HCT116 (cell line): ENCODE data around the gene PREPL. TPM values are rescaled to one million over a fixed set of nuclear protein-coding genes. Genes with fewer than 3 reads are reported as not detected.
A peak's percentile ranks its signal among the peaks of the same experiment; 100 is the strongest.

Source experiments
- ATAC-seq: fragments of 200-7000 bp; cut with Tn5 transposase; 2 replicates; pipeline ENCODE4 v1.9.1; 2020; ENCODE audit warnings: mild to moderate bottlenecking, moderate library complexity
- BruUV-seq: library from RNA; stranded (reverse); fragments of 400-500 nt; replicated peaks from 2 replicates; lab custom pipeline; 2021; lab: Mats Ljungman, UMichigan
- CTCF ChIA-PET: fragments of 300-600 bp; sonication (Branson Sonifier 250); formaldehyde crosslinking; loops from one replicate; lab custom pipeline; 2021; ENCODE audit warnings: antibody characterized with exemption; lab: Charles Lee
- POLR2A ChIA-PET: fragments of 300-600, 350-600 bp; sonication (Branson Sonifier 250); formaldehyde crosslinking; loops from one replicate; lab custom pipeline; 2021; ENCODE audit warnings: antibody characterized with exemption; lab: Charles Lee
- RAD21 ChIA-PET, 2 experiments: fragments of 300-600 bp; sonication (Branson Sonifier 250); formaldehyde crosslinking; loops; one replicate each; lab custom pipeline; 2023; ENCODE audit warnings: low total read pairs in 2 of 2; ENCODE audit not compliant: uncharacterized antibody in 2 of 2, unreplicated experiment in 2 of 2, low non-redundant PET in 1 of 2; lab: Charles Lee
- DNase-seq: peaks from one replicate; pipeline ENCODE4 v3.0.0-alpha.2; 2010; ENCODE audit warnings: low read depth, low spot score
- H2AFZ ChIP-seq: fragments of 200-600 bp; shearing (Covaris generic), sonication (generic); 2 replicates; pipeline ENCODE4 v1.6.1; 2017; ENCODE audit warnings: low read depth, mixed run types, mixed read lengths, antibody characterized with exemption, low read length; ENCODE audit not compliant: poor library complexity, severe bottlenecking
- H3K27ac ChIP-seq: 2 replicates; pipeline ENCODE4 v1.5.1; 2012; ENCODE audit warnings: low read depth, low read length
- H3K27me3 ChIP-seq: fragments of 200-600 bp; sonication (generic); 2 replicates; pipeline ENCODE4 v1.6.1; 2016; ENCODE audit warnings: mixed run types, low read length, mixed read lengths; ENCODE audit not compliant: insufficient read depth
- H3K36me3 ChIP-seq, 2 experiments: fragments of 200-500 bp in 1 of 2; fragments of 200-600 bp in 1 of 2; sonication (Bioruptor generic) in 1 of 2; sonication (generic) in 1 of 2; 2 replicates each; pipeline versions ENCODE4 v1.5.1 to v1.6.1; 2014 to 2016; ENCODE audit warnings: low read length in 2 of 2, inconsistent platforms in 1 of 2, mixed read lengths in 1 of 2, mixed run types in 1 of 2; ENCODE audit not compliant: insufficient read depth in 2 of 2, control insufficient read depth in 1 of 2
- H3K4me1 ChIP-seq, 2 experiments: fragments of 200-600 bp in 1 of 2; sonication (generic) in 1 of 2; 2 replicates each; pipeline versions ENCODE4 v1.5.1 to v1.6.1; 2012 to 2017; ENCODE audit warnings: low read length in 2 of 2, inconsistent platforms in 1 of 2, mild to moderate bottlenecking in 1 of 2, mixed read lengths in 1 of 2, mixed run types in 1 of 2, moderate library complexity in 1 of 2; ENCODE audit not compliant: insufficient read depth in 2 of 2, control insufficient read depth in 1 of 2
- H3K4me2 ChIP-seq: fragments of 200-600 bp; sonication (generic); 2 replicates; pipeline ENCODE4 v1.6.1; 2017; ENCODE audit warnings: mixed run types, low read length, mixed read lengths
- H3K4me3 ChIP-seq, 2 experiments: fragments of 200-600 bp in 1 of 2; sonication (generic) in 1 of 2; replicated peaks in 1 of 2; 2 replicates each; pipeline ENCODE4 v1.5.1; 2011 to 2016; ENCODE audit warnings: low read length in 2 of 2, control low read depth in 1 of 2, low read depth in 1 of 2, mild to moderate bottlenecking in 1 of 2, mixed read lengths in 1 of 2, mixed run types in 1 of 2
- H3K79me2 ChIP-seq: fragments of 200-600 bp; sonication (generic); 2 replicates; pipeline ENCODE4 v1.6.1; 2017; ENCODE audit warnings: mild to moderate bottlenecking, mixed run types, low read length, moderate library complexity, mixed read lengths; ENCODE audit not compliant: insufficient read depth
- H3K9ac ChIP-seq: fragments of 200-600 bp; sonication (generic); 2 replicates; pipeline ENCODE4 v1.6.1; 2016; ENCODE audit warnings: low read length, mixed read lengths
- H3K9me2 ChIP-seq: fragments of 200-600 bp; sonication (generic), shearing (Covaris generic); 2 replicates; pipeline ENCODE4 v1.6.1; 2017; ENCODE audit warnings: mixed run types, mild to moderate bottlenecking, moderate library complexity; ENCODE audit not compliant: insufficient read depth
- H3K9me3 ChIP-seq, 2 experiments: fragments of 200-500 bp in 1 of 2; fragments of 200-600 bp in 1 of 2; sonication (Bioruptor generic) in 1 of 2; sonication (generic) in 1 of 2; 2 replicates each; pipeline ENCODE4 v1.6.1; 2014 to 2017; ENCODE audit warnings: low read length in 2 of 2, mixed read lengths in 2 of 2, inconsistent platforms in 1 of 2, low read depth in 1 of 2, mild to moderate bottlenecking in 1 of 2, mixed run types in 1 of 2, moderate library complexity in 1 of 2; ENCODE audit not compliant: control insufficient read depth in 1 of 2, insufficient read depth in 1 of 2
- H4K20me1 ChIP-seq: fragments of 200-600 bp; sonication (generic), shearing (Covaris generic); 2 replicates; pipeline ENCODE4 v1.6.1; 2017; ENCODE audit warnings: mixed run types, mild to moderate bottlenecking, moderate library complexity; ENCODE audit not compliant: insufficient read depth
- CTCF ChIP-seq, 3 experiments: fragments of 200-600 bp in 1 of 3; sonication (generic) in 1 of 3; IDR thresholded peaks in 2 of 3; conservative IDR thresholded peaks in 1 of 3; 2 replicates each; pipeline ENCODE4 v1.5.1; 2012 to 2017; ENCODE audit warnings: low read depth in 2 of 3, low read length in 2 of 3, antibody characterized with exemption in 1 of 3, borderline replicate concordance in 1 of 3, control low read depth in 1 of 3, mild to moderate bottlenecking in 1 of 3, mixed read lengths in 1 of 3, mixed run types in 1 of 3, moderate library complexity in 1 of 3; ENCODE audit not compliant: insufficient read depth in 1 of 3
- ELF1 ChIP-seq: IDR thresholded peaks from 2 replicates; pipeline ENCODE4 v1.6.1; 2012; ENCODE audit warnings: low read depth, borderline replicate concordance
- EZH2phosphoT487 ChIP-seq: fragments of 200-600 bp; IDR thresholded peaks from 2 replicates; pipeline ENCODE4 v1.6.1; 2018; ENCODE audit warnings: antibody characterized with exemption, borderline replicate concordance
- RAD21 ChIP-seq: IDR thresholded peaks from 2 replicates; pipeline ENCODE4 v1.6.1; 2012; ENCODE audit warnings: low read depth, mild to moderate bottlenecking
- SIN3A ChIP-seq: IDR thresholded peaks from 2 replicates; pipeline ENCODE4 v1.6.1; 2012; ENCODE audit warnings: low read depth
- intact Hi-C: fragments of 100-400 bp; cut with micrococcal nuclease; formaldehyde crosslinking; loops from 2 replicates; pipeline ENCODE4 v1.10.0; 2022
- total RNA-seq: library from RNA; stranded (reverse); gene quantifications from one replicate; pipeline ENCODE4 v1.2.1, GENCODE V29; 2021; ENCODE audit not compliant: unreplicated experiment

PREPL gene
- total RNA-seq, 1 experiment from 2014 or later = 31.1 TPM

GRCh38 chr2:44295633-44296359 lies 65.5 kb downstream of the PREPL start:
- Histone ChIP-seq H3K36me3 (no peaks in the 10 kb centered on the region), H3K79me2 (no peaks in the 10 kb centered on the region), H3K9ac (no peak overlapping the region), H3K4me3 (no peak overlapping the region), H3K4me2 (no peak overlapping the region), H3K27ac (no peak overlapping the region), H3K27me3 (no peaks in the 10 kb centered on the region), H2AFZ (peak overlapping the region; percentile 7), H3K4me1 (peaks cover 10 to 16% of the 10 kb centered on the region in 2 experiments), H3K9me3 (no peaks in the 10 kb centered on the region), H3K9me2 (no peaks in the 10 kb centered on the region), H4K20me1 (no peaks in the 10 kb centered on the region)
- intact Hi-C loops = no loop called here
- no peak for ATAC-seq
- no peak for DNase-seq
- ChIA-PET POLR2A (interaction anchor here (0.5 kb wide), 1 partner anchor 219 kb away, joined by 4 read pairs; no protein-coding TSS in a partner anchor), RAD21 (no interaction called here), CTCF (interaction anchor here (1.1 kb wide), 2 partner anchors 63 to 252 kb away, joined by 3 to 5 read pairs; no protein-coding TSS in a partner anchor)
- no TSS peak for BruUV-seq
- TF ChIP-seq RAD21 (0 out of 2 replicates have a peak, but pooled peaks have one; percentile 19), CTCF (IDR thresholded peaks at IDR 0.05 in 2 of 3, conservative IDR thresholded peaks at IDR 0.05 in 1 of 3; ENCODE audit: borderline replicate concordance in 1 of 3, insufficient read depth in 1 of 3, low read depth in 2 of 3, low read length in 2 of 3) (peak; percentile 29 to 53 (median 30); a peak in 3 of 6 replicates), SIN3A (no peak)
- TF ChIP-seq, all 23 proteins: peak for 2

GRCh38 chr2:44295113-44295512 lies 66.2 kb downstream of the PREPL start:
- Histone ChIP-seq H3K9ac (no peak overlapping the region), H3K27me3 (no peaks in the 10 kb centered on the region), H3K36me3 (no peaks in the 10 kb centered on the region), H3K79me2 (no peaks in the 10 kb centered on the region), H4K20me1 (no peaks in the 10 kb centered on the region), H3K4me3 (no peak overlapping the region), H3K4me1 (peaks cover 10 to 17% of the 10 kb centered on the region in 2 experiments), H2AFZ (no peak overlapping the region), H3K27ac (no peak overlapping the region), H3K4me2 (no peak overlapping the region), H3K9me2 (no peaks in the 10 kb centered on the region), H3K9me3 (no peaks in the 10 kb centered on the region)
- BruUV-seq = no TSS peak
- POLR2A ChIA-PET = no interaction called here
- no peak for DNase-seq
- intact Hi-C loops = no loop called here
- no peak for TF ChIP-seq RAD21
- no peak for TF ChIP-seq EZH2phosphoT487
- no peak for TF ChIP-seq ELF1
- RAD21 ChIA-PET = no interaction called here
- no peak for ATAC-seq
- CTCF ChIA-PET = interaction anchor here (1.1 kb wide), 2 partner anchors 62 to 251 kb away, joined by 3 to 5 read pairs; no protein-coding TSS in a partner anchor
